Left lung (tissue), 10 donors: ENCODE results near the gene SPATA12. TPM values are rescaled to one million over a fixed set of nuclear protein-coding genes. Genes with fewer than 3 reads are reported as not detected.

Experiments used
- ATAC-seq: fragments of 200-7000 bp; cut with Tn5 transposase; one replicate; pipeline ENCODE4 v1.9.1; 2020; ENCODE audit warnings: moderate library complexity
- DNase-seq, 4 donors: peaks; one replicate each; pipeline ENCODE4 v3.0.0-alpha.2; 2013 to 2020
- H3K27ac ChIP-seq, 2 donors: fragments of 200-600 bp; sonication (generic) in 1 of 2; one replicate each; pipeline versions ENCODE4 v1.5.0 to v1.8.0; 2020 to 2021
- H3K27me3 ChIP-seq, 2 donors: fragments of 200-600 bp; sonication (generic) in 1 of 2; one replicate each; pipeline versions ENCODE4 v1.5.0 to v1.8.0; 2020 to 2021
- H3K36me3 ChIP-seq, 2 donors: fragments of 200-600 bp; sonication (generic) in 1 of 2; one replicate each; pipeline versions ENCODE4 v1.5.0 to v1.8.0; 2020 to 2021
- H3K4me1 ChIP-seq, 2 donors: fragments of 200-600 bp; one replicate each; pipeline ENCODE4 v1.8.0; 2021
- H3K4me3 ChIP-seq, 2 donors: fragments of 200-600 bp; sonication (generic) in 1 of 2; one replicate each; pipeline versions ENCODE4 v1.5.0 to v1.8.0; 2020 to 2021; ENCODE audit warnings: mild to moderate bottlenecking in 1 of 2
- H3K9me3 ChIP-seq, 2 donors: fragments of 200-600 bp; sonication (generic) in 1 of 2; one replicate each; pipeline versions ENCODE4 v1.5.0 to v1.8.0; 2020 to 2021
- intact Hi-C, 2 donors: fragments of 100-400 bp; cut with DNase I; formaldehyde crosslinking; loops; one replicate each; pipeline versions ENCODE4 v1.11.2 to v1.14.2; 2022
- polyA plus RNA-seq, 6 donors: library from polyadenylated mRNA; unstranded; fragments of 120-200 nt; gene quantifications; one replicate each; pipeline ENCODE4 v1.2.1, GENCODE V29; 2013; ENCODE audit not compliant: insufficient read length in 6 of 6
- total RNA-seq, 2 donors: library from RNA; stranded (reverse); fragmentation: NEBNext Ultra II Directional; extraction: Animal tissue kit (Norgen Biotek cat#: 25700); gene quantifications; one replicate each; pipeline ENCODE4 v1.2.1, GENCODE V29; 2021
- TF ChIP-seq, protein P1 (sequence below), 2 donors: fragments of 200-600 bp; sonication (generic) in 1 of 2; IDR thresholded peaks; one replicate each; pipeline versions ENCODE4 v1.5.0 to v1.8.0; 2021; ENCODE audit warnings: antibody characterized with exemption in 2 of 2
- donor health status: DM: no; HTN: yes; CAD: no.
- donor health status: DM: no; HTN: no; CAD: no.

Gene SPATA12
- total and polyA plus RNA-seq, 8 donors = 0.17 to 0.21 TPM; not detected in 6

DNA sequence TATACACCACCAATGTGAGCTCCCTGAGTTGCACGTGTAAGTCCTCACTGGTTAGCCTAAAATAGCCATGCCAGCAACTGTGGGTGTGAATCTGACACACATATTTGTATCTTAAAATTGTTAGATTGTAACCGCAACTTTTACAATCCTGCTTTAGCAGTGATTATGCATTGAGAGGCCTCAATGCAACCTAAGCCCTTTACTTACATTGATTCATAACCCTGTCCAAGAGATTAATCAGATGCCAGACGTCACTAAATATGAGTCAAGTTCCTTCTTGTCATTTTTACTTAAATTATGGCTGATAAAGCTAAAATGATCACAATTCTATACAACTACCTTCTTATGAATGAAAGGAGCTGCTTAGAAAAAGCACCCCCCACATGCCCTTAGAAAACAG, 57.8 kb downstream of the SPATA12 start:
- Histone ChIP-seq H3K4me1 (no peaks in the 10 kb centered on the region), H3K36me3 (no peaks in the 10 kb centered on the region), H3K27me3 (no peaks in the 10 kb centered on the region), H3K27ac (no peak overlapping the region), H3K9me3 (no peaks in the 10 kb centered on the region), H3K4me3 (no peak overlapping the region)
- TF ChIP-seq, protein P1, sequence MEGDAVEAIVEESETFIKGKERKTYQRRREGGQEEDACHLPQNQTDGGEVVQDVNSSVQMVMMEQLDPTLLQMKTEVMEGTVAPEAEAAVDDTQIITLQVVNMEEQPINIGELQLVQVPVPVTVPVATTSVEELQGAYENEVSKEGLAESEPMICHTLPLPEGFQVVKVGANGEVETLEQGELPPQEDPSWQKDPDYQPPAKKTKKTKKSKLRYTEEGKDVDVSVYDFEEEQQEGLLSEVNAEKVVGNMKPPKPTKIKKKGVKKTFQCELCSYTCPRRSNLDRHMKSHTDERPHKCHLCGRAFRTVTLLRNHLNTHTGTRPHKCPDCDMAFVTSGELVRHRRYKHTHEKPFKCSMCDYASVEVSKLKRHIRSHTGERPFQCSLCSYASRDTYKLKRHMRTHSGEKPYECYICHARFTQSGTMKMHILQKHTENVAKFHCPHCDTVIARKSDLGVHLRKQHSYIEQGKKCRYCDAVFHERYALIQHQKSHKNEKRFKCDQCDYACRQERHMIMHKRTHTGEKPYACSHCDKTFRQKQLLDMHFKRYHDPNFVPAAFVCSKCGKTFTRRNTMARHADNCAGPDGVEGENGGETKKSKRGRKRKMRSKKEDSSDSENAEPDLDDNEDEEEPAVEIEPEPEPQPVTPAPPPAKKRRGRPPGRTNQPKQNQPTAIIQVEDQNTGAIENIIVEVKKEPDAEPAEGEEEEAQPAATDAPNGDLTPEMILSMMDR (IDR thresholded peaks at IDR 0.05) = no peak
- DNase-seq = no peak
- ATAC-seq = no peak
- intact Hi-C loops = no loop called here

DNA sequence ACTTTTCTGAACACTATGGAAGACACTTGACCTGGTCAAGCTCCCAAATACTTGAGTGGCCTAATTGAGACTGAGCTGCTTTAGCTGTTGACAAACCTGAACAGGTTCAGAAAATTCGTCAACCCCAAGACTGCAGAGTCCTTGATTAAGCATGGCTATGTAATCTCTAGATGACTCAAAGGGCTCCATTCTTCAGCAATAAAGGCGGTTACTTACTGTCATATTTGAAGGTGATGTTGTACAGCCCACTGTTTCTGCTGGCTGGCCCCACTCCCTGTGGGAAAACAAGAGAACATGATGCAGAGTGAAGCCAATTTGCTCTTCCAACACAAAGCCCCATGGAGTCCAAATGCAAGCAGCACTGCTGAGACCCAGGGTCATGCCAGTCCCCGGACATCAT, 59.6 kb downstream of the SPATA12 start:
- H3K36me3 ChIP-seq = no peaks in the 10 kb centered on the region
- no peak overlapping the region for H3K27ac ChIP-seq
- TF ChIP-seq, protein P1 (IDR thresholded peaks at IDR 0.05) = no peak
- ATAC-seq (peak; percentile 81), DNase-seq (no peak)
- H3K4me1 ChIP-seq = no peaks in the 10 kb centered on the region
- intact Hi-C loops = no loop called here
- H3K9me3 ChIP-seq = no peaks in the 10 kb centered on the region
- no peaks in the 10 kb centered on the region for H3K27me3 ChIP-seq
- no peak overlapping the region for H3K4me3 ChIP-seq

DNA sequence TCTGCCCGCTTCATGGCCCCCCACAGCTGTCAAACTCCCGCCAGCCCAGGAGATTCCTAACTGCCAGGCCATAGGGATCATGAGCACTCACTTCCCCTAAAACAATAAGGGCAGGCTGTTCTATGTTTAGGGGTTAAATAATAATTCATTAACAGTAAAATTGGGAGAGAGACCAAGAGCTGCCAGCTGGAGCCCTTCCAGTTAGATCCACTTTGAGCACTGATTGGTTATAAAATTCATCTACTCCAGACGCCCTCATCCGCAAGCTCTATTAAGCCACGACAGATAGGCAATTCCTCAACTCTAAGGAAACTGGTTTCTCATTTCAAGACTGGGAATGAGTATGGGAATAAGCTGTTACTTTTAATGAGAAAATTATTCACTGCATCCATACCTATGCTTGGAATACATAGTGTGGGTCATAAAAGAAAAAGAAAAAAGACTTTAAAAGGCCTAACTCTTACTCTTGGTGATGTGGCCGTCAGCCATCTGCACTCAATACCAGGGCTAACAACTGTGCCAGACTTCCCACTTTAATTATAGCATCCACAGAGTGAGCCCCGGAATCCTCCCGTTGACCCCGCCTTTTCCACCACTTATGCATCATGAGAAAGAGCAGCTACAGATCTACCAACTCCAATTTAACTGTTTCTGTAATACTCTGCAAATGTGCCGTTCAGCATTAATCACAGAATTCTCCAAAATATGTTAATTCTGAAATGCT, 60.1 kb downstream of the SPATA12 start:
- no peaks in the 10 kb centered on the region for H3K36me3 ChIP-seq
- TF ChIP-seq, protein P1 (IDR thresholded peaks at IDR 0.05) = no peak
- no peak for DNase-seq
- ATAC-seq = no peak
- H3K27me3 ChIP-seq = no peaks in the 10 kb centered on the region
- no peak overlapping the region for H3K4me3 ChIP-seq
- intact Hi-C loops = no loop called here
- H3K4me1 ChIP-seq = no peaks in the 10 kb centered on the region
- H3K27ac ChIP-seq = no peak overlapping the region
- H3K9me3 ChIP-seq = no peaks in the 10 kb centered on the region

Other genes starting within 250 kb of the SPATA12 start
- gene IL17RD, start 104.7 kb downstream of the SPATA12 start, total RNA-seq = 1 to 10 TPM; 1.1 to 2.4 TPM
- gene IL17RD, start 104.7 kb downstream of the SPATA12 start, polyA plus RNA-seq = 10 to 100 TPM; 10.3 to 14.3 (median 11.9) TPM
- gene HESX1, start 139.3 kb downstream of the SPATA12 start, total RNA-seq = under 1 TPM; 0.47 to 0.61 TPM
- 1 to 10 TPM; 3.3 to 4.0 (median 3.5) TPM for gene HESX1, start 139.3 kb downstream of the SPATA12 start, polyA plus RNA-seq
- 10 to 100 TPM; 35.8 to 37.8 TPM for gene APPL1, start 167.1 kb downstream of the SPATA12 start, total RNA-seq
- gene APPL1, start 167.1 kb downstream of the SPATA12 start, polyA plus RNA-seq = 10 to 100 TPM; 42.3 to 51.0 (median 43.9) TPM
- gene ASB14, start 232.0 kb downstream of the SPATA12 start, total RNA-seq = under 1 TPM in 1 of 2 donors, not detected in 1; 0.13 TPM
- gene ASB14, start 232.0 kb downstream of the SPATA12 start, polyA plus RNA-seq = 1 to 10 TPM; 1.4 to 2.4 (median 1.7) TPM